GM18508 (cell line): ENCODE results near the gene COQ8A.

Source experiments
- ATAC-seq: cut with Tn5 transposase; IDR thresholded peaks from one replicate; pipeline ENCODE4 v1.9.1; 2021; ENCODE audit warnings: moderate number of reproducible peaks; ENCODE audit not compliant: insufficient read depth, unreplicated experiment

The COQ8A gene

DNA sequence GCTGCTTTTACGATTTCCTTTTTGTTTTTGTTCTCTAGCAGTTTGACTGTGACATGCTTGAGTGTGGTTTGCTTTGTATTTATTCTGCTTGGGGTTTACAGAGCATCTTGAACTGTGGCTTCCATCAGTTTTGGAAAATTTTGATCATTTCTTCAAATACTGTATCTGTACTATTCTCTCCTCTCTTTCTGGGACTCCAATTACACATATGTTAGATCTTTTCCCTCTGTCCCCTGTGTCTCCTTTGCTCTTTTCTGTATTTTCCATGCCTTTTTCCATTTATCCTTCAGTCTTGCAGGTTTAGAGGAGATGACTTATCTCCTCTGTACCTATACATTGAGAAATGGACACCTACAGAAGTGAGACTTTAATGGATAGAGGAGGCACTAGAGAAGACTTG lies 31.7 kb downstream of the COQ8A start:
- ATAC-seq: no peak

GRCh38 chr1:226972931-226973330 lies 32.8 kb downstream of the COQ8A start:
- no peak for ATAC-seq

GRCh38 chr1:226973371-226973897 lies 33.3 kb downstream of the COQ8A start:
- no peak for ATAC-seq

- ATAC-seq: no peak
Measured at GRCh38 chr1:226973898-226974543, 33.9 kb downstream of the COQ8A start.

DNA sequence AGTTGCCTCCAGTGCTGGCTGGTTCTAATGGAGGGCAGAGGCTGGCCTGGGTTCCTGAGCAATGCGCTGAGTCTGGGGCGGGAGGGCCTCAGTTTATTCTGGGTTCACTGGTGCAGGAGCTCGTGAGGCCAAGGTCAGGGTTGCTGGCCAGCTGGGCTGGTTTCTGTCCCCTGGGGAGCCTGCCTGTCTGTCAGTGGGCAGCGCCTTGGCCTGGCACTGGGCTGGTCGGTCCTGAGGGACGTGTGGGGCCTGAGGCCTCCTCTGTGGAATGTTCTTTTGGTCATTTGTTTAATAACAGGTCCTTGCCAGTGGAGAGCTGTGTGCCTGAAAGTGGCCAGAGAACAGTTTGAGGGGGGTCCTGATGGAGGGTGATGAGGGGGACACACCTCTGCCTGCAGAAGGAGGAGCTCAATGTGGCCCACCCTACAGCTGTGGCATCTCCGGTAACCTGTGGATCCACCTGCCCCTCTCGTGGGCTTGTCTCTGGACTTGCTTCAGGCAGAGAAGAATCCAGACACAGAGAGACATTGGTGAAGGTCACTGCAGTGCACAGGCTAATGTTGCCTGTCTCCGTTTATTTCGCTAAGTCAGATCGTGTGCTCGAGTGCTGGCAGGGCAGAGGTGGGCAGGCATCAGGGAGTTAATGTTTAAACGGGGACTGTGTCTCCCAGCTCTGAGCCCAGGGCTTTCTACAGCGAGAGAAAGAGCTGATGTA lies 34.6 kb downstream of the COQ8A start:
- ATAC-seq: no peak

GRCh38 chr1:226975259-226976250 lies 35.5 kb downstream of the COQ8A start:
- ATAC-seq: no peak

- no peak for ATAC-seq
Measured at GRCh38 chr1:226976276-226976977, 36.3 kb downstream of the COQ8A start.

DNA sequence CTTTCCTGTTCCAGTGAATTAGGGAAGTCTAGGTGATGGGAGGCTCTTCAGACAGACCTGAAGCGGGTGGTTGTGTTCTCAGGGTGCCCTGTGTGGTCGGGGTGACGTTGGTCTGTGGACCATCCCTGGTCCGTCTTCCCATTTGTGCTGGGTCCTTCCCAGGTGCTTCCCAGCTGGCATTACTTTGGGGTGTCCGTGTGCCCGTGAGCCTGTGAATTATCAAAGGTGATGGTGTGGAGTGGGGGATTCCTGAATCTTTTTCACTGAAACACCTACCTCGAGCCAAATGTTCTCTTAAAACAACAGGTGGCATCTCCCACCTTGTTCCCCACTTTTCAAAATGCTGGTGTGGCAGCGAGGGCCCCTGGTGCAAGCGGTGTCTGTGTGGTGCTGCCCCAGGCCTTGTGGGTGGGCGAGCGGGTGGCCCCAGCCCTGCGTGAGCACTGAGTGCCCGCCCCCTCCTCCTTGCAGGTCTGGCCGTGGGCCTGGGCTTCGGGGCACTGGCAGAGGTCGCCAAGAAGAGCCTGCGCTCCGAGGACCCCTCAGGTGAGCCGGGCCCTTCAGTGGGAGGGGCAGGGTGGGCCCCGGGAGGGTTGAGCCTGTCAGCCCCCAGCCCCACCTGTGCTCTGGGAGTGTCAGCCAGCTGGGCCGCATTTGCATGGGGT lies 37.0 kb downstream of the COQ8A start:
- no peak for ATAC-seq

DNA sequence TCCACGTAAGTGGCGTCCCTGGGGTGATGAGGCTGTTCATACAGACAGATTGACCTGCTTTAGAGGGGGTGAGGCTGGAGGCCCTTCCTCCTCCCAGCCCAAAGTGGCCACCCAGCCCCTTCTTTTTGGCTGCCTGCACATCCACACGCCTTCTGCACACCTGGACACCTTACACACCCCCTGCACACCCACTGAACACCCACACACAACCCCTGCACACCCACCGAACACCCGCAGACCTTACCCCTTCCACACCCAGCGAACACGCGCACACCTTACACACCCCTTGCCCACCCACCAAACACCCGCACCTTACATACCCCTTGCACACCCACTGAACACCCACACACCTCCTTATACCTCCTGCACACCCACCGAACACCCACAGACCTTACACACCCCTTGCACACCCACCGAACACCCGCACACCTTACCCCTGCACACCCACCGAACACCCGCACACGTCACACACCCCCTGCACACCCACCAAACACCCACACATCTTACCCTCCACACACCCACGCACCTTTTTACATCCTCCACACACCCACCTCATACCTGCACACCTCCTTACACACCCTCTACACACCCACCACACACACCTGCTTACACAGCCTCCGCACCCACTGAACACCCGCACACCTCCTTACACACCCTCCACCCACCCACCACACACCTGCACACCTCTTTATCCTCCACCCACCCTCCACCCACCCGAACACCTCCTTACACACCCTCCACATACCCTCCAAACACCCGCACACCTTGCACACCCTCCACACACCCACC lies 37.7 kb downstream of the COQ8A start:
- ATAC-seq: no peak

DNA sequence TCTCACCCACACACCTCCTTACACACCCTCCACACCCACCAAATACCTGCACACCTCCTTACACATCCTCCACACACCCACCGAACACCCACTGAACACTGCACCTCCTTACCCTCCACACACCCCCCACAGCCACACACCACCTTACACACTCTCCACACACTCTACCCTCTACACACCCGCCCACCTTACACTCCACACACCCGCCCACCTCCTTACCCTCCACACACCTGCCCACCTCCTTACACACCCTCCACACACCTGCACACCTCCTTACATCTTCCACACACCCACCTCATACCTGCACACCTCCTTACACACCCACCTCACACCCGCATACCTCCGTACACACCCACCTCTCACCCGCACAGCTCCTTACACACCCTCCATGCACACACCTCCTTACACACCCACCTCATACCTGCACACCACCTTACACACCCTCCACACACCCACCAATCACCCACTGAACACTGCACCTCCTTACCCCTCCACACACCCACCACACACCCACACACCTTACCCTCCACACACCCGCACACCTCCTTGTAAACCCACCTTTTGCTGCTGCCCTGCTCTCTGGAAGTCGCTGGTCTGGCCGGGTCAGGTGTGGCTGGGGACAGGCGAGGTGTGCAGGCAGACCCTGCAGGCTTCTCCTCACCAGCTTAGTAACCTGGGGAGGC lies 38.5 kb downstream of the COQ8A start:
- ATAC-seq: no peak

GRCh38 chr1:226979115-226979516 lies 39.0 kb downstream of the COQ8A start:
- no peak for ATAC-seq

- ATAC-seq: no peak
Measured at GRCh38 chr1:226979517-226980121, 39.5 kb downstream of the COQ8A start.

- ATAC-seq: no peak
Measured at GRCh38 chr1:226980122-226980560, 40.0 kb downstream of the COQ8A start.

GRCh38 chr1:226980565-226981385 lies 40.7 kb downstream of the COQ8A start:
- ATAC-seq: no peak

DNA sequence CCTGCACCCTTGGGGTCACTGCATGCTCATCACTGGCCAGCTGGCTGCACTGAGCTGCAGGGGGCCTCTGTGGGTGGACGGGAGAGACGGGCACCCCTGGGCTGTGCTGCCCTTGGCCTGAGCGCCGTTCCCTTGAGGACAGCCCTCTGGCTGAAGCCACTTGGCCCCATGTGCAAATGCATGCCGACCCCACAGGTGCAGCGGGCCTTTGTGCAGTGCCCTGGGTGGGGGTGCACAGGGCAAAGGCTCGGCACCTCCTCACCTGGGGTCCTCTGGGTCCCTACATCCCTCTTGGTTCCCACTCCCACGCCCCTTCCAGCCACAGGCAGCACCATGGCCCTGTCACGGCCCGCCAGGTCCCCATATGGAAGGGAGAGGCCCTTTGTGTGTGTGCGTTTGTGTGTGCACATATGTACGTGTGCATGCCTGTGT lies 41.3 kb downstream of the COQ8A start:
- no peak for ATAC-seq

DNA sequence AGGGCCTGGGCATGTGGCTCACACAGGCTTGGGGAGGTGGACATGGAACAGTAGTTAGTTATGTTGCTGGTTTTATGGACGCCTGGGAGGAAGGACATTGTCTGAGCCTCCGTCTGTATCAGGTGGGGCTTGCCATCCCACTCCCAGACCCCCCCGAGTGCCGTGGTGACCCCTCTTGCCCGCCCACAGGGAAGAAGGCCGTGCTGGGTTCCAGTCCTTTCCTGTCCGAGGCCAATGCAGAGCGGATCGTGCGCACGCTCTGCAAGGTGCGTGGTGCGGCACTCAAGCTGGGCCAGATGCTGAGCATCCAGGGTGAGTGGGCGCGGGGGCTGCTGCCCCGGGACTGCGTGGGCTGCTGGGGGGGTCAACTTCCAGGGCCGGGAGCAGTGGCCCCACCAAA lies 41.7 kb downstream of the COQ8A start:
- ATAC-seq: no peak
